Measurements from ENCODE around the gene UCK2.

The UCK2 gene

DNA sequence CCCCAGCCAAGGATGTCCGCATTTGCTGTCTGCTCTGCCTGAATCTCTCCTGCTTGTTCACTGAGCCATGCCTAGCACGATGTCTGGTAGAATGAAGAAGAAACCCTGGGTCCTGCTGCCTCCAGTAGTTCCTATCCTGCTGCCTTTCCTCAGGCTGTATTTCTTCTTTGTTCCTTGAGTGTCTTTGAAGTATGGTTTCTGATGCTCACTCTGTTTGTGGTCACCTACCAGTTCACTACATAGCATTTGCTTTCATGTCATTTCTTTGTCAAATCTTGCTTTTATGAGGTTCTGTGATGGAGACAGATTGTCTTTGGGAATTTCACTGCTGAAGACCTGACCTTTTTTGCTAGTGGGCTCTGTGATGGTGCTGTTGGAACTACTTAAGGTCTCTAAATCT is 5.9 kb downstream of the UCK2 start:
- no peak for DNase-seq (ENCODE audit: low read depth, low spot score)
- TF ChIP-seq, protein P1, sequence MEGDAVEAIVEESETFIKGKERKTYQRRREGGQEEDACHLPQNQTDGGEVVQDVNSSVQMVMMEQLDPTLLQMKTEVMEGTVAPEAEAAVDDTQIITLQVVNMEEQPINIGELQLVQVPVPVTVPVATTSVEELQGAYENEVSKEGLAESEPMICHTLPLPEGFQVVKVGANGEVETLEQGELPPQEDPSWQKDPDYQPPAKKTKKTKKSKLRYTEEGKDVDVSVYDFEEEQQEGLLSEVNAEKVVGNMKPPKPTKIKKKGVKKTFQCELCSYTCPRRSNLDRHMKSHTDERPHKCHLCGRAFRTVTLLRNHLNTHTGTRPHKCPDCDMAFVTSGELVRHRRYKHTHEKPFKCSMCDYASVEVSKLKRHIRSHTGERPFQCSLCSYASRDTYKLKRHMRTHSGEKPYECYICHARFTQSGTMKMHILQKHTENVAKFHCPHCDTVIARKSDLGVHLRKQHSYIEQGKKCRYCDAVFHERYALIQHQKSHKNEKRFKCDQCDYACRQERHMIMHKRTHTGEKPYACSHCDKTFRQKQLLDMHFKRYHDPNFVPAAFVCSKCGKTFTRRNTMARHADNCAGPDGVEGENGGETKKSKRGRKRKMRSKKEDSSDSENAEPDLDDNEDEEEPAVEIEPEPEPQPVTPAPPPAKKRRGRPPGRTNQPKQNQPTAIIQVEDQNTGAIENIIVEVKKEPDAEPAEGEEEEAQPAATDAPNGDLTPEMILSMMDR (IDR thresholded peaks at IDR 0.05; ENCODE audit: low read depth, low read length) = no peak
- in situ Hi-C loops (cut with HindIII; ENCODE audit: low sequenced_read_pairs) = no loop called here
- no peak overlapping the region for H3K4me3 ChIP-seq (ENCODE audit: low read depth, low read length)

DNA sequence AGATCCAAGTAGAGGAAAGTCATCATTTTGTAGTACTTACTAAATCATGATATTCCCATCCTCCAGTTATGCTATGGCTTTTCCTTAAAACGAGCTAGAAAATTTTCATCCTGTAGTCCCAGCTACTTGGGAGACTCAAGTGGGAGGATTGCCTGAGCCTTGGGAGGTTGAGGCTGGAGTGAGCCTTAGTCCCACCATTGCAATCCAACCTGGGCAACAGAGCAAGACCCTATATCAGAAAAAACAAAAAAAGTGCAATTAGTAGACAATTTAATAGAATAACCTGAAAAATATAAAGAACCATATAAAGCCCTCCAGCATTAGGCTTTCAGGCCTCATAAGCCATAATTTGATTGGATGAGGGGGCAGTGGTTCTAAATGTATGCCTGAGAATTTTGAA is 6.8 kb downstream of the UCK2 start:
- in situ Hi-C loops (cut with HindIII; ENCODE audit: low sequenced_read_pairs) = no loop called here
- no peak overlapping the region for H3K4me3 ChIP-seq (ENCODE audit: low read depth, low read length)
- DNase-seq (ENCODE audit: low read depth, low spot score) = no peak
- TF ChIP-seq, protein P1 (IDR thresholded peaks at IDR 0.05; ENCODE audit: low read depth, low read length) = no peak

DNA sequence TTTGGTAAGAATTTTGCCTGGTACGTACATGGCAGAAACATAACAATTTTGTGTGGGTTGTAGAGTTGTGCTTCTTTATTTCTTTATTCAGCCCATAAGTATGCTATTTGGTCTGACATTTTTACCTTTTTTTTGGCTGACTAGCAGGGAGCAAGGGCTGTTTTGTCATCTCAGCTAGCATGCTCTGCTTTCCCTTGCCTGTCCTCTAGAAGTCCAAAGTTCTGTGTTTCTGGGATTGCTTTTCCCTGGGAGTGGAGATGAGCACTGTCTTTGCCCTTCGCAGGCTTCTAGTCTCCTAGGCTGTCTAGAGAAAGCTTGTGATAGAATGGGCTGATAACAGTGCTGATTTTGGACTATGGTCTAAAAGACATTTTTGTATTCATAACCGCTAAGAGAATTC is 7.5 kb downstream of the UCK2 start:
- no peak for DNase-seq (ENCODE audit: low read depth, low spot score)
- H3K4me3 ChIP-seq (ENCODE audit: low read depth, low read length) = no peak overlapping the region
- in situ Hi-C loops (cut with HindIII; ENCODE audit: low sequenced_read_pairs) = no loop called here
- TF ChIP-seq, protein P1 (IDR thresholded peaks at IDR 0.05; ENCODE audit: low read depth, low read length) = no peak

DNA sequence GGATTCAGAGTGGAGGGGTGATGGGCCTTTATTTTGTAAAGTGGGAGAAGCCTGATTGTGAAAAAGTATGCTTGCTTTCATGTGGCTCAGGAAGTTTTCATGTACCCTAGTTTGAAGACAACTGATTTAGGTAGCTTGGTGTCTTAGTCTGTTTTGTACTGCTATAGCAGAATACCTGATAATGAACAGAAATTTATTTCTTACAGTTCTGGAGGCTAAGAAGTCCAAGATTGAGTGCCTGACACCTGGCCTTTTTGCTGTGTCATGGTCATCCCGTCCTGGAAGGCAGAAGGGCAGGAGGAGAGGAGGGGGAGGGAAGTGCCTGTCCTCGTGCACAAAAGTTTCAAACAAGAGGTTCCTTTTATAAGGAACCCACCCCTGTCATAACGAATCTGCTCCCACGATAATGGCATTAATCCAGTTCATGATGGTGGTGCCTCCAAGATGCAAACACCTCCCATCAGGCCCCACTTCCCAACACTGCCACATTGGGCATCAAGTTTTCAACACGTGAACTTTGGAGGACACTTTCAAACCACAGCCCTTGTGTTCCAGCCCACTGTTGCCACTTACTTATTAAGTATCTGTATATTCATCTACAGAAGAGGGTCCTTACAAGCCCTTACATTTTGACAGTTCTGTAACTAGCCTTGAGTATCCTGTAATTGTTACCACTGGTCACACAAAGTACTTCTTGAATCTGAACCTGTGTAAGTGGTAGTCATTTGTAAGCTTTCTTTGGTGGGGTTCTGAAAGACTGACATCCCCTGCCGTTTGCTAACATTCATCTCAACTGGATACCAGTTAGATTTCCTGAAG is 9.5 kb downstream of the UCK2 start:
- TF ChIP-seq, protein P1 (IDR thresholded peaks at IDR 0.05; ENCODE audit: low read depth, low read length) = no peak
- in situ Hi-C loops (cut with HindIII; ENCODE audit: low sequenced_read_pairs) = no loop called here
- DNase-seq (ENCODE audit: low read depth, low spot score) = no peak
- H3K4me3 ChIP-seq (ENCODE audit: low read depth, low read length) = no peak overlapping the region

DNA sequence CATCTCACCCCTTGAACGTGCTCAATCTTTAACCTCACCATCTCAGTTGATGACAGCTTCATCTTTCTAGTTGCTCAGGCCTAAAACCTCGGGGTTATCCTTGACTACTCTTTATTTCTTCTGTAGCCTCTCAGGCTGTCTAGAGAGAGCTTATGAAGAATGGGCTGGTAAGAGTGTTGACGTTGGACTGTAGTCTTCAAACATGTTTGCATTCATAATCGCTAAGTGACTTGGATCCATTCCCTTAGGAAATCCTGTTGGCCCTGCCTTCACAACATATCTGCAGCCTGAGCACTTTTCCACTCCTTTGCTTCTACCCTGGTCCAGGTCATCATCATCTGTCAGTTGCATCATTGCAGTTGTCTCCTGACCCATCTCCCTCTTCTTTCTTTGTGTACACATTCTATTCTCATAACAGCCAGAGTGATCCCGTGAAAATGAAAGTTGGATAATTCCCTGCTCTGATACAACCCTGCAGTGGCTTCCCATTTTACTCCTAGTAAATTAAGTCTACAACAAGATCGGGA is 10.5 kb downstream of the UCK2 start:
- TF ChIP-seq, protein P1 (IDR thresholded peaks at IDR 0.05; ENCODE audit: low read depth, low read length) = no peak
- no peak for DNase-seq (ENCODE audit: low read depth, low spot score)

DNA sequence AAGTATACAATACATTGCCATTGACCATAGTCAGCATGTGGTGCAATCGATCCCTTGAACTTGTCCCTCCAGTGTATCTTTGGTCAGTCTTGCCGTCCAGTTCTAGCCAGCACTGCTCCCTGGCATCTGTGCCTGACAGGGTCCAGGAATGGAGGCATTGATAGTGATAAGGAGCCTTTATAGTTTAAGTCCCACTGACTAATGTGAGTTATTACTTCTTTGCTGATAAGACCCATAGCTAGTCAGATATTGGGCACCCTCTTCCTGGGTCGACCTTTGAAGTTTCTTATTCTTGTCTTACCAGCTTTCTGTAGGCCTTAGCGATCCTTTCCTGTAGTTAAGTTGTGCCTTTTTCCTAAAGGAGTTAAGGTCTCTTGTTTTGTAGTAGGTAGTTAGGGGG is 13.0 kb downstream of the UCK2 start:
- no peak for DNase-seq (ENCODE audit: low read depth, low spot score)
- TF ChIP-seq, protein P1 (IDR thresholded peaks at IDR 0.05; ENCODE audit: low read depth, low read length) = no peak
- in situ Hi-C loops (cut with HindIII; ENCODE audit: low sequenced_read_pairs) = no loop called here
- H3K4me3 ChIP-seq (ENCODE audit: low read depth, low read length) = no peak overlapping the region

More for the DNA sequence above, 10.5 kb downstream of the UCK2 start:
- in situ Hi-C loops (cut with HindIII; ENCODE audit: low sequenced_read_pairs) = no loop called here
- H3K4me3 ChIP-seq (ENCODE audit: low read depth, low read length) = no peak overlapping the region

All from astrocyte of the spinal cord (primary cell).